ENCODE measurements around the gene RPS4Y2. TPM values are rescaled to one million over a fixed set of nuclear protein-coding genes. Genes with fewer than 3 reads are reported as not detected.

Gene RPS4Y2
- total RNA-seq, 1 experiment from 2014 or later = not detected

DNA sequence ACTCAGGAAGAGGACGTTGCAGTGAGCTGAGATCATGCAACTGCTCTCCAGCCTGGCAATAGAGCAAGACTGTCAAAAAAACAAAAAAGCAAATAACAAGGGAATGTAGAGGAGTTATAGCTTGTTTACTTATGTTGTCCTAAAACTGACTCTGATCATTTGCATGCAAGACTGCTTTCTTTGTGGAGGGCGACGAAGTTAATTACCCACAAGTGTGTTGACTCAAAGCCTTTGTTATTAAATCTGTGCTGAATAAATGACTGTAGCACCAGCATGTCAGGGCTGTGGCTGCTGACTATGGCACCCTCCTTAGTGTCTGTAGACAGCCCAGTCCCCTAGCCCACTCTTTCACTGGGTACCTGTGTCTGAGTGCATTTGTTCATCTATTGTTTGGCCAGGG lies 50.3 kb downstream of the RPS4Y2 start:
- Histone ChIP-seq H3K9ac (ENCODE audit: low read length) (no peak overlapping the region), H3K9me3 (ENCODE audit: control insufficient read depth in 1 of 2, insufficient read depth in 1 of 2, low read depth in 1 of 2, low read length in 2 of 2) (no peaks in the 10 kb centered on the region), H3K79me2 (ENCODE audit: insufficient read depth, low read length) (no peaks in the 10 kb centered on the region), H3K27me3 (ENCODE audit: insufficient read depth, low read length) (no peaks in the 10 kb centered on the region), H4K20me1 (ENCODE audit: insufficient read depth) (no peaks in the 10 kb centered on the region), H3K4me3 (replicated peaks in 1 of 2; ENCODE audit: low read depth in 1 of 2, low read length in 2 of 2) (no peak overlapping the region), H3K27ac (ENCODE audit: low read depth, low read length) (no peak overlapping the region), H3K9me2 (ENCODE audit: insufficient read depth) (no peaks in the 10 kb centered on the region), H3K36me3 (ENCODE audit: control insufficient read depth in 1 of 2, insufficient read depth in 2 of 2, low read length in 2 of 2) (no peaks in the 10 kb centered on the region), H3K4me2 (ENCODE audit: low read length) (no peak overlapping the region), H3K4me1 (ENCODE audit: control insufficient read depth in 1 of 2, insufficient read depth in 2 of 2, low read length in 2 of 2) (no peaks in the 10 kb centered on the region), H2AFZ (ENCODE audit: low read depth, low read length, poor library complexity, severe bottlenecking) (no peak overlapping the region)
- no peak for ATAC-seq
- RAD21 ChIA-PET (ENCODE audit: low non-redundant PET in 1 of 2, low total read pairs in 2 of 2, uncharacterized antibody in 2 of 2, unreplicated experiment in 2 of 2) = no interaction called here
- POLR2A ChIA-PET = no interaction called here
- CTCF ChIA-PET = no interaction called here
- TF ChIP-seq, protein P1, sequence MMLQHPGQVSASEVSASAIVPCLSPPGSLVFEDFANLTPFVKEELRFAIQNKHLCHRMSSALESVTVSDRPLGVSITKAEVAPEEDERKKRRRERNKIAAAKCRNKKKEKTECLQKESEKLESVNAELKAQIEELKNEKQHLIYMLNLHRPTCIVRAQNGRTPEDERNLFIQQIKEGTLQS (IDR thresholded peaks at IDR 0.05) = no peak
- TF ChIP-seq ZNF274 (IDR thresholded peaks at IDR 0.05; ENCODE audit: low read depth, low read length) = no peak
- TF ChIP-seq FOSL1 (IDR thresholded peaks at IDR 0.05; ENCODE audit: low read depth) = no peak
- no TSS peak for BruUV-seq (replicated peaks)
- intact Hi-C loops (cut with micrococcal nuclease) = no loop called here
- DNase-seq (ENCODE audit: low read depth, low spot score) = no peak

DNA sequence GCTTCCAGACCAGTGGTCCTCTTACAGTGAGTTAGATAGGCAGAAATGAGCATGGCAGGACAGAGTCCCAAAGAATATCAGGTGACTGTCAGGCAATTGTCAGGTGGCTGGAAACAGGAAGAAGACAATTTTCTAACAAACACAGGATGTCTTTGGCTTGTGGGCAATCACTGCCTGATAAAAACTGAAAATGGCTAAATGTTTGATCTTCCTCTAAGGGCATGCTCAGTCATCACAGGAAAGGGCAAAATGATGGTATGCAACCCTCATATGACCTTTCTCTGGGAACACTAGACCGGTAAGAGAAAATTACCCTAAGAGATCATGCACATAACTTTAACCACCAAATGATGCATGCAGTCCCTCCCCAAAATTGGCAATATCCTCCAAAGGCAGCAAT lies 57.6 kb downstream of the RPS4Y2 start:
- RAD21 ChIA-PET (ENCODE audit: low non-redundant PET in 1 of 2, low total read pairs in 2 of 2, uncharacterized antibody in 2 of 2, unreplicated experiment in 2 of 2) = no interaction called here
- no peak for TF ChIP-seq JUND (IDR thresholded peaks at IDR 0.05)
- TF ChIP-seq EZH2phosphoT487 (IDR thresholded peaks at IDR 0.05; ENCODE audit: borderline replicate concordance) = no peak
- TF ChIP-seq, protein P2, sequence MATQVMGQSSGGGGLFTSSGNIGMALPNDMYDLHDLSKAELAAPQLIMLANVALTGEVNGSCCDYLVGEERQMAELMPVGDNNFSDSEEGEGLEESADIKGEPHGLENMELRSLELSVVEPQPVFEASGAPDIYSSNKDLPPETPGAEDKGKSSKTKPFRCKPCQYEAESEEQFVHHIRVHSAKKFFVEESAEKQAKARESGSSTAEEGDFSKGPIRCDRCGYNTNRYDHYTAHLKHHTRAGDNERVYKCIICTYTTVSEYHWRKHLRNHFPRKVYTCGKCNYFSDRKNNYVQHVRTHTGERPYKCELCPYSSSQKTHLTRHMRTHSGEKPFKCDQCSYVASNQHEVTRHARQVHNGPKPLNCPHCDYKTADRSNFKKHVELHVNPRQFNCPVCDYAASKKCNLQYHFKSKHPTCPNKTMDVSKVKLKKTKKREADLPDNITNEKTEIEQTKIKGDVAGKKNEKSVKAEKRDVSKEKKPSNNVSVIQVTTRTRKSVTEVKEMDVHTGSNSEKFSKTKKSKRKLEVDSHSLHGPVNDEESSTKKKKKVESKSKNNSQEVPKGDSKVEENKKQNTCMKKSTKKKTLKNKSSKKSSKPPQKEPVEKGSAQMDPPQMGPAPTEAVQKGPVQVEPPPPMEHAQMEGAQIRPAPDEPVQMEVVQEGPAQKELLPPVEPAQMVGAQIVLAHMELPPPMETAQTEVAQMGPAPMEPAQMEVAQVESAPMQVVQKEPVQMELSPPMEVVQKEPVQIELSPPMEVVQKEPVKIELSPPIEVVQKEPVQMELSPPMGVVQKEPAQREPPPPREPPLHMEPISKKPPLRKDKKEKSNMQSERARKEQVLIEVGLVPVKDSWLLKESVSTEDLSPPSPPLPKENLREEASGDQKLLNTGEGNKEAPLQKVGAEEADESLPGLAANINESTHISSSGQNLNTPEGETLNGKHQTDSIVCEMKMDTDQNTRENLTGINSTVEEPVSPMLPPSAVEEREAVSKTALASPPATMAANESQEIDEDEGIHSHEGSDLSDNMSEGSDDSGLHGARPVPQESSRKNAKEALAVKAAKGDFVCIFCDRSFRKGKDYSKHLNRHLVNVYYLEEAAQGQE (IDR thresholded peaks at IDR 0.05; ENCODE audit: low read depth) = no peak
- TF ChIP-seq RAD21 (IDR thresholded peaks at IDR 0.05; ENCODE audit: low read depth) = no peak
- TF ChIP-seq FOSL1 (IDR thresholded peaks at IDR 0.05; ENCODE audit: low read depth) = no peak
- TF ChIP-seq, protein P3, sequence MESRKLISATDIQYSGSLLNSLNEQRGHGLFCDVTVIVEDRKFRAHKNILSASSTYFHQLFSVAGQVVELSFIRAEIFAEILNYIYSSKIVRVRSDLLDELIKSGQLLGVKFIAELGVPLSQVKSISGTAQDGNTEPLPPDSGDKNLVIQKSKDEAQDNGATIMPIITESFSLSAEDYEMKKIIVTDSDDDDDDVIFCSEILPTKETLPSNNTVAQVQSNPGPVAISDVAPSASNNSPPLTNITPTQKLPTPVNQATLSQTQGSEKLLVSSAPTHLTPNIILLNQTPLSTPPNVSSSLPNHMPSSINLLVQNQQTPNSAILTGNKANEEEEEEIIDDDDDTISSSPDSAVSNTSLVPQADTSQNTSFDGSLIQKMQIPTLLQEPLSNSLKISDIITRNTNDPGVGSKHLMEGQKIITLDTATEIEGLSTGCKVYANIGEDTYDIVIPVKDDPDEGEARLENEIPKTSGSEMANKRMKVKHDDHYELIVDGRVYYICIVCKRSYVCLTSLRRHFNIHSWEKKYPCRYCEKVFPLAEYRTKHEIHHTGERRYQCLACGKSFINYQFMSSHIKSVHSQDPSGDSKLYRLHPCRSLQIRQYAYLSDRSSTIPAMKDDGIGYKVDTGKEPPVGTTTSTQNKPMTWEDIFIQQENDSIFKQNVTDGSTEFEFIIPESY (IDR thresholded peaks at IDR 0.05; ENCODE audit: extremely low read depth, insufficient replicate concordance, low read length) = no peak
- TF ChIP-seq, protein P1 (IDR thresholded peaks at IDR 0.05) = no peak
- TF ChIP-seq CEBPB (IDR thresholded peaks at IDR 0.05; ENCODE audit: low read depth) = no peak
- TF ChIP-seq ZFX (IDR thresholded peaks at IDR 0.05) = no peak
- TF ChIP-seq, protein P4, sequence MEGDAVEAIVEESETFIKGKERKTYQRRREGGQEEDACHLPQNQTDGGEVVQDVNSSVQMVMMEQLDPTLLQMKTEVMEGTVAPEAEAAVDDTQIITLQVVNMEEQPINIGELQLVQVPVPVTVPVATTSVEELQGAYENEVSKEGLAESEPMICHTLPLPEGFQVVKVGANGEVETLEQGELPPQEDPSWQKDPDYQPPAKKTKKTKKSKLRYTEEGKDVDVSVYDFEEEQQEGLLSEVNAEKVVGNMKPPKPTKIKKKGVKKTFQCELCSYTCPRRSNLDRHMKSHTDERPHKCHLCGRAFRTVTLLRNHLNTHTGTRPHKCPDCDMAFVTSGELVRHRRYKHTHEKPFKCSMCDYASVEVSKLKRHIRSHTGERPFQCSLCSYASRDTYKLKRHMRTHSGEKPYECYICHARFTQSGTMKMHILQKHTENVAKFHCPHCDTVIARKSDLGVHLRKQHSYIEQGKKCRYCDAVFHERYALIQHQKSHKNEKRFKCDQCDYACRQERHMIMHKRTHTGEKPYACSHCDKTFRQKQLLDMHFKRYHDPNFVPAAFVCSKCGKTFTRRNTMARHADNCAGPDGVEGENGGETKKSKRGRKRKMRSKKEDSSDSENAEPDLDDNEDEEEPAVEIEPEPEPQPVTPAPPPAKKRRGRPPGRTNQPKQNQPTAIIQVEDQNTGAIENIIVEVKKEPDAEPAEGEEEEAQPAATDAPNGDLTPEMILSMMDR (IDR thresholded peaks at IDR 0.05 in 2 of 3, conservative IDR thresholded peaks at IDR 0.05 in 1 of 3; ENCODE audit: borderline replicate concordance in 1 of 3, insufficient read depth in 1 of 3, low read depth in 2 of 3, low read length in 2 of 3) = no peak
- no peak for TF ChIP-seq EGR1 (IDR thresholded peaks at IDR 0.05; ENCODE audit: low read depth)

More for the DNA sequence above, 57.6 kb downstream of the RPS4Y2 start:
- no peaks in the 10 kb centered on the region for H3K36me3 ChIP-seq (ENCODE audit: control insufficient read depth in 1 of 2, insufficient read depth in 2 of 2, low read length in 2 of 2)
- no peak for DNase-seq (ENCODE audit: low read depth, low spot score)
- H3K27ac ChIP-seq (ENCODE audit: low read depth, low read length) = no peak overlapping the region
- ChIA-PET CTCF (no interaction called here), POLR2A (no interaction called here)
- no peaks in the 10 kb centered on the region for H3K9me3 ChIP-seq (ENCODE audit: control insufficient read depth in 1 of 2, insufficient read depth in 1 of 2, low read depth in 1 of 2, low read length in 2 of 2)
- H3K9ac ChIP-seq (ENCODE audit: low read length) = no peak overlapping the region
- intact Hi-C loops (cut with micrococcal nuclease) = no loop called here
- BruUV-seq (replicated peaks) = no TSS peak
- no peaks in the 10 kb centered on the region for H3K9me2 ChIP-seq (ENCODE audit: insufficient read depth)
- H3K27me3 ChIP-seq (ENCODE audit: insufficient read depth, low read length) = no peaks in the 10 kb centered on the region
- H3K4me1 ChIP-seq (ENCODE audit: control insufficient read depth in 1 of 2, insufficient read depth in 2 of 2, low read length in 2 of 2) = no peaks in the 10 kb centered on the region
- no peak overlapping the region for H3K4me3 ChIP-seq (replicated peaks in 1 of 2; ENCODE audit: low read depth in 1 of 2, low read length in 2 of 2)
- H2AFZ ChIP-seq (ENCODE audit: low read depth, low read length, poor library complexity, severe bottlenecking) = no peak overlapping the region
- H3K79me2 ChIP-seq (ENCODE audit: insufficient read depth, low read length) = no peaks in the 10 kb centered on the region
- no peak overlapping the region for H3K4me2 ChIP-seq (ENCODE audit: low read length)
- ATAC-seq = no peak
- no peaks in the 10 kb centered on the region for H4K20me1 ChIP-seq (ENCODE audit: insufficient read depth)
